Activated CD4-positive, alpha-beta T cell treated with anti-CD3 and anti-CD28 coated beads, Interleukin-2, amount 10 ng/mL, durations not matched to agents 7 days and 5 days (primary cell): ENCODE results near the gene WDR35. TPM values are rescaled to one million over a fixed set of nuclear protein-coding genes. Genes with fewer than 3 reads are reported as not detected.
"Not testable (repeated sequence)": the region's sequence is repeated elsewhere in the genome, so short reads cannot be mapped to it uniquely, and the experiment has no call there.

ENCODE experiments used
- CTCF ChIA-PET: fragments of 350-600 bp; sonication (Branson Sonifier 250); formaldehyde crosslinking; loops from one replicate; lab custom pipeline; 2021; ENCODE audit warnings: antibody characterized with exemption; lab: Charles Lee
- POLR2A ChIA-PET: fragments of 350-600 bp; sonication (Branson Sonifier 250); formaldehyde crosslinking; loops from one replicate; lab custom pipeline; 2021; ENCODE audit warnings: antibody characterized with exemption; lab: Charles Lee
- DNase-seq: peaks from one replicate; pipeline ENCODE4 v3.0.0-alpha.2; 2020
- H3K27ac Mint-ChIP-seq: one replicate; pipeline ENCODE4 v1.8.0; 2021; ENCODE audit warnings: mild to moderate bottlenecking, moderate library complexity, mixed read lengths
- H3K27me3 Mint-ChIP-seq: one replicate; pipeline ENCODE4 v1.8.0; 2021; ENCODE audit warnings: mixed read lengths
- H3K36me3 Mint-ChIP-seq: one replicate; pipeline ENCODE4 v1.8.0; 2021; ENCODE audit warnings: low read depth, mixed read lengths
- H3K4me1 Mint-ChIP-seq: one replicate; pipeline ENCODE4 v1.8.0; 2021; ENCODE audit warnings: mixed read lengths
- H3K4me3 Mint-ChIP-seq: one replicate; pipeline ENCODE4 v1.8.0; 2021; ENCODE audit warnings: mild to moderate bottlenecking, moderate library complexity, mixed read lengths
- H3K9me3 Mint-ChIP-seq: one replicate; pipeline ENCODE4 v1.8.0; 2021; ENCODE audit warnings: mixed read lengths
- total RNA-seq, 2 experiments: library from RNA; stranded (reverse); gene quantifications; one replicate each; pipeline ENCODE4 v1.2.3, GENCODE V29; 2021

WDR35 gene
- total RNA-seq, 2 experiments from 2014 or later = 3.9 to 4.0 TPM

DNA sequence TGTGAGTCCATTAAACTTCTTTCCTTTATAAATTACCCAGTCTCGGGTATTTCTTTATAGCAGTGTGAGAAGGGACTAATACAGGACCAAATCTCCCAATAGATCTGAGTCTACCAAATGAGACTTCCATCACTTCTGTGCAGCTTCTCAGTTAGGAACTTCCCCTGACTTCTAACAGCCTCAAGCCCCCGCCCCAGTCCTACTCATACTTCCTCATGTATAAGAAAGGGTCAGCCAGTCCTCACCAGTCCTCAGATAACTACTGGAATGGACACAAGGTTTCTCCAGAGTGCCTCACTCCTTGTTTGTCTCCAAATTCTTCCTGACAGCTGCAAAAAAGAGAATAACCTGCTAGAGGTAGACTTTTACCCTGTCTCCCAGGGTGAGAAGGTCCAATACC is 107.6 kb downstream of the WDR35 start:
- no peaks in the 10 kb centered on the region for H3K9me3 Mint-ChIP-seq
- no peak overlapping the region for H3K4me3 Mint-ChIP-seq
- no peak overlapping the region for H3K27ac Mint-ChIP-seq
- peaks cover 7% of the 10 kb centered on the region for H3K36me3 Mint-ChIP-seq
- DNase-seq = no peak
- H3K4me1 Mint-ChIP-seq = no peaks in the 10 kb centered on the region
- ChIA-PET POLR2A (no interaction called here), CTCF (interaction anchor here (0.6 to 2.0 kb wide), 4 partner anchors 7 to 18 kb away, joined by 3 to 5 read pairs (median 4); no protein-coding TSS in a partner anchor)
- no peaks in the 10 kb centered on the region for H3K27me3 Mint-ChIP-seq

DNA sequence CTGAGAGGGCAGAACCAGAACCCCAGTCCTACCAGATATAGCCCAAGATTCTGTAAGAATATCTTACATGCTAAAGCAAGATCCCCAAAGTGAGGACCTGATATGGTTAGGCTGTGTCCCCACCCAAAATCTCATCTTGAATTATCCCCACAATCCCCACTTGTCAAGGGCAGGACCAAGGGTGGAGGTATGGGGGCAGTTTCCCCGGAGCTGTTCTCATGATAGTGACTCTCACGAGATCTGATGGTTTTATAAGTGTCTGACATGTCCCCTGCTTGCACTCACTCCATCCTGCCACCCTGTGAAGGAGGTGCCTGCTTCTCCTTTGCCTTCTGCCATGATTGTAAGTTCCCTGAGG is 108.0 kb downstream of the WDR35 start:
- H3K27me3 Mint-ChIP-seq = no peaks in the 10 kb centered on the region
- POLR2A ChIA-PET = no interaction called here

DNA sequence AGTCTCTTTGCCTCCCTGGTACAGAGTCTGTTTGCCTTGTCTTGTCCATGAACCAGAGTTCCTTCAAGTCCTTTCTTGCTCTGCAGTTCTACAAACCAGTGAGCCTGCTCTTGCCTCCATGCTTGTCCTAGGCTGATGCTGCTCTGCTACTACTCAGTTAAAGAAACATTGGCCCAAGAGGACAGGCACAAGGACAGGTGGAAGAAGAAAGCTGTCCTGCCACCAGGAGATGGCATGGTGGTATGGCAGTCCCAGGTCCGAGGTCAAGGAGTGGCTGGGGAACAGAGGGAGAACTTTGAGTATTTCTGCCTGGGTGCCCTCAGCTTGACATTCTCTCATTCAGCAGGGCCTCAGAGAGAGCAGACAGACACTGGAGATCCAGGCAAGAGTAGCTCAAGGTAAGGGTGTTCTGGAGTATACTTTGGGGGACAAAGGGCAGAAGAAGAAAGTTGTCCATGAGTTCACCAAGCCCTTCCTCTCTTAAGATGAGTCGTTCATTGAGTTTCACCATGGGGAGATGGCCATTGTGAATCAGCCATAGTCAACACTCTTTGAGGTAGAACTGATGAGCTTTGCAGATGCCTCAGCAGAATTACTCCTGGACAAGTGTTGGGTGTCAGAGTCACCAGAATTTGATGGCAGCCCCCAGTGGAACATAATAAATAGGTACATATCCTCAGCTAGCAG is 108.5 kb downstream of the WDR35 start:
- H3K9me3 Mint-ChIP-seq = no peaks in the 10 kb centered on the region
- H3K4me1 Mint-ChIP-seq = no peaks in the 10 kb centered on the region
- peak; percentile 3 for DNase-seq
- ChIA-PET CTCF (interaction anchor here (1.2 to 2.0 kb wide), 2 partner anchors 8 to 17 kb away, joined by 4 to 5 read pairs; no protein-coding TSS in a partner anchor), POLR2A (no interaction called here)
- no peak overlapping the region for H3K4me3 Mint-ChIP-seq
- H3K36me3 Mint-ChIP-seq = peaks cover 9% of the 10 kb centered on the region
- no peak overlapping the region for H3K27ac Mint-ChIP-seq
- no peaks in the 10 kb centered on the region for H3K27me3 Mint-ChIP-seq

More for the DNA sequence above, 108.0 kb downstream of the WDR35 start:
- DNase-seq = no peak
- Mint-ChIP-seq H3K9me3 (no peaks in the 10 kb centered on the region), H3K4me3 (no peak overlapping the region), H3K36me3 (peaks cover 8% of the 10 kb centered on the region), H3K4me1 (no peaks in the 10 kb centered on the region), H3K27ac (no peak overlapping the region)
- CTCF ChIA-PET = interaction anchor here (1.2 to 2.0 kb wide), 2 partner anchors 8 to 17 kb away, joined by 4 to 5 read pairs; no protein-coding TSS in a partner anchor

DNA sequence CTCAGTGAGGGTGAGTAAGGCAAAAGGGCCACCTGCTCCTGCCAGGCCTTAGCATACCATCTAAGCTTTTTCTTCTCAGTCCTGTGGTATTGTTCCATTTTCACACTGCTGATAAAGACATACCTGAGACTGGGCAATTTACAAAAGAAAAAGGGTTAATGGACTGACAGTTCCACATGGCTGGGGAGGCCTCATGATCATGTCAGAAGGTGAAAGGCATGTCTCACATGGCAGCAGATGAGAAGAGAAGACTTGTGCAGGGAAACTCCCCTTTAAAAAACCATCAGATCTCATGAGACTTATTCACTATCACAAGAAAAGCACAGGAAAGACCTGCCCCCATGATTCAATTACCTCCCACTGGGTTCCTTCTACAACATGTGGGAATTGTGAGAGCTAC is 109.7 kb downstream of the WDR35 start:
- H3K4me3 Mint-ChIP-seq, H3K9me3 Mint-ChIP-seq, POLR2A ChIA-PET: not testable (repeated sequence)

DNA sequence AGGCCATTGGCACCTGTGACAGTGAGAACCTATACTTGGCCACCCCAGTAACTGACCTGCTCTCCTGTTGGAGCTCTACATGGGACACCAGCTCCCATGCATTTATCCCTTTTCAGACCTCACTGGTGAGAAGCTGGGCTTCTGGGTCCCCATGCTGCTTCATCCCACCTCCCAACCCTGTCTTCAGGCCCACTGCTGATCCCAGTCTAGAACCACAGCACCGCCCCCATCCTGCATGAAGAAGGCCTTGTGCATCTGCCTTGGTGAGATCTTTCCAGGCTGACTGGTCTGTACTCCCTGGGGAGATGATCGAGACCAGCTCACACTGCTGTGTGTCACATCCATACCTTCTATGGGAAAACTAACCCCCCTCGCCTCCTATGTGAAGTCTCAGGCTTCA is 110.8 kb downstream of the WDR35 start:
- H3K4me3 Mint-ChIP-seq = no peak overlapping the region
- H3K4me1 Mint-ChIP-seq = no peaks in the 10 kb centered on the region
- ChIA-PET POLR2A (no interaction called here), CTCF (no interaction called here)
- H3K27me3 Mint-ChIP-seq = no peaks in the 10 kb centered on the region
- no peak for DNase-seq
- peaks cover 13% of the 10 kb centered on the region for H3K36me3 Mint-ChIP-seq
- no peaks in the 10 kb centered on the region for H3K9me3 Mint-ChIP-seq
- H3K27ac Mint-ChIP-seq = no peak overlapping the region

More for the DNA sequence above, 109.7 kb downstream of the WDR35 start:
- not testable (repeated sequence) for H3K4me1 Mint-ChIP-seq, DNase-seq, H3K27me3 Mint-ChIP-seq, H3K27ac Mint-ChIP-seq, H3K36me3 Mint-ChIP-seq
- CTCF ChIA-PET = interaction anchor here (2.0 kb wide), 1 partner anchor 9 kb away, joined by 5 read pairs; no protein-coding TSS in a partner anchor

DNA sequence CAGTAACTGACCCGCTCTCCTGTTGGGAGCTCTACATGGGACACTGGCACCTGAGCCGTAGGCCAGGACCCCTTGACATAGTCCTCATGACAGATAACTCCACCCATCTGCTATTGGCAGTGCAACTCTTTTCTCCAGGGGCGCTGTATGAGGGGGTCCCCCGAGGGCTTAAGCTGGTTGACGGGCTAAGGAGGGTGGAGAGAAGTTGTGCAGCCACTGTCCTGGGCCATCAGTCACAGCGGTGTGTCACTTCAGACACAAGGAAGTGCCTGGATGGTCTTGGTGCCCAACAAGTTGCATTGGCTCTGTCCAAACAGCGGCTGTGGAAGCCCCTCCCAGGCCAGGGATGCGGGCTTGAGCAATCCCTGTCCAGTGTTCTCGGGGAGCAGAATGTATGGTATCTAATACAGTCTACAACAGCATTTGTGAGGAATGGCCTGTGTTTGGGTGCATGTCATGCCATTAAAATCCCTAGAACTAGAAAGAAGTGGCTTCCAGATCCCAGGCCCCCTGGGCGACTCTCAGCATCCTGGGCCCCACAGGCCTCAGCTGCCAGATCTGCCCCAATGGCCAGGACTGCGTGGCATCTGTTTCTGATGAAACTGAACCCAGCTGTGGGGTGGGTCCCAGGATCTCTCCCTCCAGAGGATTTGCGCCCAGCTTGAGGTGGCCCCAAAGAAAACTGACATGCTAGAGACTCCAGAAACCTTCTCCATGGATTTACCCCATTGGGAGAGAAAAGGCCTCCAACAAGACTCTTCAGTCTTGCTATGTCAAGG is 111.4 kb downstream of the WDR35 start:
- Mint-ChIP-seq H3K4me3 (no peak overlapping the region), H3K9me3 (no peaks in the 10 kb centered on the region), H3K36me3 (peaks cover 14% of the 10 kb centered on the region), H3K27ac (no peak overlapping the region), H3K4me1 (no peaks in the 10 kb centered on the region), H3K27me3 (no peaks in the 10 kb centered on the region)
- ChIA-PET CTCF (no interaction called here), POLR2A (no interaction called here)
- DNase-seq = no peak

DNA sequence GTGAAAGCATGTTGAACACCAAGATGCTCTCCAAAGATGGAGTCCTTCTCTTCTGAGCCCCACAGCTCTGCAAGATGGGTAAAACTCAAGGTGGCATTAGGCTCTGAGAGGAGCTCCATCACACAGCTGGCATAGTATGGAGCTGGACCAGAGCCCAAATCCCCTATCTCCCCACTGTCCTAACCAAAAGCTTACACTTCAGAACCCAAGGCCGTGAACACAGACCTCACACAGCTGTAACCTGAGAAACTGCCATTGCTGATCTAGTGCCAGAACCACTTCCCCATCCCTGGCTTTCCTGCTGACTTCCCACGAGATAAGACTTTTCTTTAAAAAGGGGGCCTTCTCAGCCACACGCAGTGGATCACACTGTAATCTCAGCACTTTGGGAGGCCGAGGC is 113.2 kb downstream of the WDR35 start:
- Mint-ChIP-seq H3K27ac (no peak overlapping the region), H3K4me1 (no peaks in the 10 kb centered on the region), H3K27me3 (no peaks in the 10 kb centered on the region), H3K9me3 (no peaks in the 10 kb centered on the region), H3K36me3 (peaks cover 14% of the 10 kb centered on the region), H3K4me3 (no peak overlapping the region)
- ChIA-PET POLR2A (no interaction called here), CTCF (interaction anchor here (1.1 kb wide), 1 partner anchor 16 kb away, joined by 3 read pairs; no protein-coding TSS in a partner anchor)
- no peak for DNase-seq

DNA sequence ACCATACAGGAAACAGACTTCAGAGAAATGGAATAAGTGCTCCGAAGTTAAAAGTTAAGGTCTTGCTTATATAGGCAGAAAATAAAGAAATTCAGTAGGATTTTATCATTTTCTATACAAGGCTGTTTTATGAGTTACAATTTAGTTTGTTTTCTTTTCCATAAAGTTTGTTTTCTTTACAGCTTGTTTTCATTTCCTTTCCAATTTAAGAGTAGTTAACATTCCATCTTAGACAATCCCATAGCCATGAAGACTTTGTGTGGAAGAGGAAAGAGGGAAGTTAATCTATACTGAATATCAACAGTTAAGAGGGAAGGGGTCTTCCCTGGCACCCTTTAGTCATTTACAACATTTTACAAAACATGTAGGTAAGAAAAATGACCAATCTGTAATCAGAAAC is 114.6 kb downstream of the WDR35 start:
- no peak overlapping the region for H3K4me3 Mint-ChIP-seq
- H3K27me3 Mint-ChIP-seq = no peaks in the 10 kb centered on the region
- peaks cover 16% of the 10 kb centered on the region for H3K36me3 Mint-ChIP-seq
- no peak overlapping the region for H3K27ac Mint-ChIP-seq
- no peak for DNase-seq
- H3K9me3 Mint-ChIP-seq = no peaks in the 10 kb centered on the region
- no peaks in the 10 kb centered on the region for H3K4me1 Mint-ChIP-seq
- POLR2A ChIA-PET = no interaction called here
- CTCF ChIA-PET = interaction anchor here (0.6 kb wide), 1 partner anchor 18 kb away, joined by 5 read pairs; no protein-coding TSS in a partner anchor

DNA sequence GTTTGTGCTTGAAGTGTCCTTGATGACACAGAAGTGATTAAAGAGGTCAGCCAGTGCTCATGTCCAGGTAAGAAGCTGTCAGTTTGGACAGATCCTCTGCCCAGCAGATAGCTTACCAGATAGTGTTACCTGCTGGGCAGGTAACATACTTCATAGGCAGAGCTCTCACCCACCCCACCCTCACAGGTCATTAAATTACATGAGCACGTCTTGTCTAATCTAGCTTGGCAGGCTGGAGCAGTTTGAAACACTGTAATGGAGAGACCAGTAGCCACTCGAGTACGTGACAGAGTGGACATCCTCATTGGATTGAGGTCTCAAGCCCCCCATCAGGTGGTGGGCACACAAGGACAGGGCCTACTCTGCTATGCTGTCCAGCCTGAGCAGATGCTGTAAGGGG is 115.2 kb downstream of the WDR35 start:
- H3K27ac Mint-ChIP-seq = no peak overlapping the region
- no peak for DNase-seq
- peaks cover 16% of the 10 kb centered on the region for H3K36me3 Mint-ChIP-seq
- no peak overlapping the region for H3K4me3 Mint-ChIP-seq
- H3K4me1 Mint-ChIP-seq = peaks cover 2% of the 10 kb centered on the region
- no peaks in the 10 kb centered on the region for H3K9me3 Mint-ChIP-seq
- CTCF ChIA-PET = interaction anchor here (0.6 to 1.2 kb wide), 2 partner anchors 11 to 57 kb away, joined by 3 read pairs; no protein-coding TSS in a partner anchor
- POLR2A ChIA-PET = no interaction called here
- H3K27me3 Mint-ChIP-seq = no peaks in the 10 kb centered on the region

DNA sequence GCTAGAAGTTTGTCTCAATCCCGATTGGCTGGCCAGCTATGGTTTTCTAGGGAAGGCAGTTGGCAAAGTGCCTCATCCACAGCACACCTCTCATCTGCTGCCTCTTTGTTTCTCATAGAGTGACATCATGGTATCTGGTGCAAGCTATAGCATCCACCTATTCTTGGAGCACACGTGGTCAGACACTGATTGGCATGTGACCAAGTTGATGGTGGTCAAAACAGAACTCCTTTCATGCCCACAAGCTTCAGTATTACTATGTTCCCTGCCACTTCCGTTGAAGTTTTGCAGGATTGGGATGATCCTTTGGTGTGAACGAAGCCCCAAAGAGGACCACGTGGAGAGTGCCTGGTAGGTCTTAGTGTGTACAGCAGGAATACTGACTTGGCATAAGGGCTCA is 116.9 kb downstream of the WDR35 start:
- peaks cover 11% of the 10 kb centered on the region for H3K36me3 Mint-ChIP-seq
- no peaks in the 10 kb centered on the region for H3K9me3 Mint-ChIP-seq
- no peak overlapping the region for H3K27ac Mint-ChIP-seq
- DNase-seq = no peak
- POLR2A ChIA-PET = interaction anchor here (0.7 kb wide), 1 partner anchor 1314 kb away, joined by 4 read pairs; no protein-coding TSS in a partner anchor
- H3K4me1 Mint-ChIP-seq = peaks cover 17% of the 10 kb centered on the region
- no peaks in the 10 kb centered on the region for H3K27me3 Mint-ChIP-seq
- CTCF ChIA-PET = interaction anchor here (1.0 kb wide), 1 partner anchor 14 kb away, joined by 3 read pairs; no protein-coding TSS in a partner anchor
- H3K4me3 Mint-ChIP-seq = no peak overlapping the region

DNA sequence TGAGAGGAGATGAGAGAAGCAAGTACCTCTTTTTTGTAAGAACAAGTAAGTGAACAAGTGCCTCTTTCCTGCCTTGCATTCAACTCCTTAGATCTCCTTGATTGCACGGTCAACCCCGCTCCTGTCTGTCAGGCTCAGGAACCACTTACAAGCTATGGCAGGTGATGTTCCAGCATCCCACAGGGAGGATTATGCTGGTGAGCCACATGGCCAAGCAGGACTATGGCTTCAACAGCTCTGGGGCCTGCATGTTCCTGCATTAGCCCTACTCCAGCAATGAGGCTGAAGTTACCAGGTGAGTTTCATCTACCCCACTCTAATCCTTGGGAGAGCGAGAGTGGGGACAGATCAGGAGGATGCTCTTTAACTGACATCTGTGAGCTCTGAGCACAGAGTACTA is 117.6 kb downstream of the WDR35 start:
- DNase-seq = no peak
- H3K27ac Mint-ChIP-seq = no peak overlapping the region
- H3K36me3 Mint-ChIP-seq = peaks cover 10% of the 10 kb centered on the region
- no peaks in the 10 kb centered on the region for H3K27me3 Mint-ChIP-seq
- CTCF ChIA-PET = interaction anchor here (1.0 kb wide), 1 partner anchor 14 kb away, joined by 3 read pairs; no protein-coding TSS in a partner anchor
- H3K9me3 Mint-ChIP-seq = no peaks in the 10 kb centered on the region
- H3K4me3 Mint-ChIP-seq = no peak overlapping the region
- peaks cover 19% of the 10 kb centered on the region for H3K4me1 Mint-ChIP-seq
- POLR2A ChIA-PET = no interaction called here

DNA sequence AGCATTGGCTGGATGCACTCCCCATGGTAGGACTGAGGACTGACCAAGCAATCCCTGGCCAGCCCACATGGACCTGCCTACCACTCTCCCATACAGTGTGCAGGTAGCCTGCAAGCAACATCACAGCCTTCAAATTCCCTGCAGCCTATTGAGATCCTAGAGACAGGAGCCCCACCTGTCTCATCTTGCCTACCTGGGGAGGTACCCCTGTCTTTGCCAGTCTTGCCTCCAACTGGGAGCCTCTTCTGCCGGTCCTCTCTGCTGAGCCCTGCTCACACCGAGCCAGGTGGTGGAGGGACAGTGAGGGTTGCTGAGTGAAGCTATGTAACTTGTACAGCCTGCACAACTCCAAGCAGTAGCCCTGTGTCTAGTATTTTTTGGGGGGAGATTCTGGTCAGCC is 118.1 kb downstream of the WDR35 start:
- H3K4me1 Mint-ChIP-seq = peaks cover 19% of the 10 kb centered on the region
- no peak overlapping the region for H3K27ac Mint-ChIP-seq
- no peaks in the 10 kb centered on the region for H3K27me3 Mint-ChIP-seq
- no peak overlapping the region for H3K4me3 Mint-ChIP-seq
- ChIA-PET CTCF (no interaction called here), POLR2A (no interaction called here)
- no peaks in the 10 kb centered on the region for H3K9me3 Mint-ChIP-seq
- DNase-seq = no peak
- H3K36me3 Mint-ChIP-seq = peaks cover 8% of the 10 kb centered on the region

DNA sequence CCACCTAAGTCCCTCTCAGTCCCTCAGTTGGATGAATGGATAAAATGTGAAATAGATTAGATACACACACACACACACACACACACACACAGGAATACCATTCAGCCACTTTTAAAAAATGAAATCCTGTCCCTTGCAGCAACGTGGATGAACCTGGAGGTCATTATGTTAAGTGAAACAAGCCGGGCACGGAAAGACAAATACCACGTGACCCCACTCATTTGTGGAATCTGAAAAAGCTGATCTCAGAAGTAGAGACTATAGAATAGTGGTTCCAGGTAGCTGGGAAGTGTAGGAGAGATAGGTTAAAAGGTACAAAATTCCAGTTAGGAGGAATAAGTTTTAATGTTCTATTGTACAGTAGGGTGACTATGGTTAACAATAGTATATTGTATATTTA is 119.1 kb downstream of the WDR35 start:
- peaks cover 7% of the 10 kb centered on the region for H3K36me3 Mint-ChIP-seq
- H3K4me3 Mint-ChIP-seq = no peak overlapping the region
- ChIA-PET POLR2A (no interaction called here), CTCF (no interaction called here)
- H3K4me1 Mint-ChIP-seq = peaks cover 19% of the 10 kb centered on the region
- H3K9me3 Mint-ChIP-seq = no peaks in the 10 kb centered on the region
- no peak overlapping the region for H3K27ac Mint-ChIP-seq
- no peak for DNase-seq
- H3K27me3 Mint-ChIP-seq = no peaks in the 10 kb centered on the region
